OCI-LY1 (cell line): ENCODE measurements around the gene ICAM5.

Source experiments
- EZH2 ChIP-seq: fragments of 200-600 bp; sonication (generic), shearing (Covaris generic); IDR thresholded peaks from 2 replicates; pipeline ENCODE4 v1.8.0; 2017; ENCODE audit warnings: borderline replicate concordance, mixed run types, mild to moderate bottlenecking, antibody characterized with exemption, low read length, moderate library complexity, mixed read lengths
- TF ChIP-seq, protein P1 (sequence below): fragments of 200-600 bp; sonication (generic), shearing (Covaris generic); IDR thresholded peaks from 2 replicates; pipeline ENCODE4 v1.5.1; 2017; ENCODE audit warnings: mild to moderate bottlenecking, antibody characterized with exemption, low read length, moderate library complexity, mixed read lengths

DNA sequence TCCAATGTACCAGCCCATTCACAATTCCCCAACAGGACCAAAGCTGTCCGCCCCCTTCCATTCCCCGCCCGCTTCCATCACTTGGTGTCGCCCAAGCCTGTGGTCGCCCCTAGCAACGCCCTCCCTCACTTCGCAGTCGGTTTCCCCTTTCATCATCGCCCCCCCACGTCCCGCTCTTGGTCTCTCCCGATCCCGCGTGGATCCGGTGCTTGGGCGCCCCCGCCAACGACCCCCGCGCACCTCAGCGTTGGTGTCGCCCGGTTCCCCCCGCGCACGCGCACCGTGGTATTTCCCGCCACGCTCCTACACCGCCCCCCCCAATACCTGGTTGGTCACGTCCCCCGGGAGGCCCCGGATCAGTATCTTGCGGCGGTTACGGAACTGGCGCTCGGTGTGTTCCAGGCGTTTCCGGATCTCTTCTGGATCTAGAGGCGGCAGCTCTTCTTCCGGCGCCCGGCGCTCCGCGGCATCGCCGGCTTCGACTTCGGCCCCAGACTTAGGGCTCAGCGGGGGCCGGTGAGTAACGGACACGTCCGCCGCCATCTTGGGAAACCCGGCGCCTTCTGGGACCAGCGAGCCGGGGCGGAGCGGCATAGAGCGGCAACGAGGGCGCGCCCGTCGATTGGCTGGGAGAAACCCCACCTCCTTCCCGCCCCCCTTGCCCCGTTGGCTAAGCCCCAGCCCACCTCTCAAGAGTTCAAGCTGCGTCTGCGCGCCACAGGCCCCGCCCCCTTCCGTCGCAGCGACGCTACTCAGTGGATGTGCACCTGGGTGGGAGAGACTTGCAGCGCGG lies 43.4 kb downstream of the ICAM5 start, which contains the start of gene RAVER1:
- TF ChIP-seq, protein P1, sequence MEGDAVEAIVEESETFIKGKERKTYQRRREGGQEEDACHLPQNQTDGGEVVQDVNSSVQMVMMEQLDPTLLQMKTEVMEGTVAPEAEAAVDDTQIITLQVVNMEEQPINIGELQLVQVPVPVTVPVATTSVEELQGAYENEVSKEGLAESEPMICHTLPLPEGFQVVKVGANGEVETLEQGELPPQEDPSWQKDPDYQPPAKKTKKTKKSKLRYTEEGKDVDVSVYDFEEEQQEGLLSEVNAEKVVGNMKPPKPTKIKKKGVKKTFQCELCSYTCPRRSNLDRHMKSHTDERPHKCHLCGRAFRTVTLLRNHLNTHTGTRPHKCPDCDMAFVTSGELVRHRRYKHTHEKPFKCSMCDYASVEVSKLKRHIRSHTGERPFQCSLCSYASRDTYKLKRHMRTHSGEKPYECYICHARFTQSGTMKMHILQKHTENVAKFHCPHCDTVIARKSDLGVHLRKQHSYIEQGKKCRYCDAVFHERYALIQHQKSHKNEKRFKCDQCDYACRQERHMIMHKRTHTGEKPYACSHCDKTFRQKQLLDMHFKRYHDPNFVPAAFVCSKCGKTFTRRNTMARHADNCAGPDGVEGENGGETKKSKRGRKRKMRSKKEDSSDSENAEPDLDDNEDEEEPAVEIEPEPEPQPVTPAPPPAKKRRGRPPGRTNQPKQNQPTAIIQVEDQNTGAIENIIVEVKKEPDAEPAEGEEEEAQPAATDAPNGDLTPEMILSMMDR = no peak
- TF ChIP-seq EZH2 = no peak
